ENCODE data around the gene REEP1. TPM values are rescaled to one million over a fixed set of nuclear protein-coding genes. Genes with fewer than 3 reads are reported as not detected.
"Not testable (repeated sequence)": the region's sequence is repeated elsewhere in the genome, so short reads cannot be mapped to it uniquely, and the experiment has no call there.

Gene REEP1
- total RNA-seq, 1 donor from 2014 or later: 167 TPM

- H3K27me3 Mint-ChIP-seq (ENCODE audit: unreplicated experiment): peaks cover 2% of the 10 kb centered on the region
- H3K4me3 Mint-ChIP-seq (ENCODE audit: unreplicated experiment): peak overlapping the region; percentile 63
- H3K4me1 Mint-ChIP-seq (ENCODE audit: low read depth, unreplicated experiment): peaks cover 14% of the 10 kb centered on the region
Measured at GRCh38 chr2:86230961-86231360, 106.5 kb downstream of the REEP1 start.

DNA sequence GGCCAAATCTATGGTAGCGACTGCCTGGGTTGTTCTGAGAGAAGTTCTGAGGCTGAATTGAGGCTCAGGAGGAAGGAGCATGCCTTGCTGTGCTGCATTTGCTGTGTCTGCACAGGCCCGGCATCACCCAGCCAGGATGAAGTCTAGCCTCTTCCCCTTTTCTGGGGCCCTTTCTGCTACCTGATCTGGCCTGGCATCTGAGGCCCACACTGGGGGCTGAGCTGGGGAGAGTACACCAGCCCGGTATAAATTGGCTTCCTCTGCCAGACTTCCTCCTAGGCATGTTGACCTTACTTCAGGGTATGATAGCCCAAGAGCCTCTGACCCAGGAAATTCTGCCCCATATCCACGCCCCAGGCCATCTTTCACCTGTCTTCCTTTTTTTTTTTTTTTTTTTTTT lies 108.2 kb downstream of the REEP1 start:
- H3K27me3 Mint-ChIP-seq (ENCODE audit: unreplicated experiment): peaks cover 9% of the 10 kb centered on the region
- H3K4me1 Mint-ChIP-seq (ENCODE audit: low read depth, unreplicated experiment): peaks cover 18% of the 10 kb centered on the region
- TF ChIP-seq, protein P1, sequence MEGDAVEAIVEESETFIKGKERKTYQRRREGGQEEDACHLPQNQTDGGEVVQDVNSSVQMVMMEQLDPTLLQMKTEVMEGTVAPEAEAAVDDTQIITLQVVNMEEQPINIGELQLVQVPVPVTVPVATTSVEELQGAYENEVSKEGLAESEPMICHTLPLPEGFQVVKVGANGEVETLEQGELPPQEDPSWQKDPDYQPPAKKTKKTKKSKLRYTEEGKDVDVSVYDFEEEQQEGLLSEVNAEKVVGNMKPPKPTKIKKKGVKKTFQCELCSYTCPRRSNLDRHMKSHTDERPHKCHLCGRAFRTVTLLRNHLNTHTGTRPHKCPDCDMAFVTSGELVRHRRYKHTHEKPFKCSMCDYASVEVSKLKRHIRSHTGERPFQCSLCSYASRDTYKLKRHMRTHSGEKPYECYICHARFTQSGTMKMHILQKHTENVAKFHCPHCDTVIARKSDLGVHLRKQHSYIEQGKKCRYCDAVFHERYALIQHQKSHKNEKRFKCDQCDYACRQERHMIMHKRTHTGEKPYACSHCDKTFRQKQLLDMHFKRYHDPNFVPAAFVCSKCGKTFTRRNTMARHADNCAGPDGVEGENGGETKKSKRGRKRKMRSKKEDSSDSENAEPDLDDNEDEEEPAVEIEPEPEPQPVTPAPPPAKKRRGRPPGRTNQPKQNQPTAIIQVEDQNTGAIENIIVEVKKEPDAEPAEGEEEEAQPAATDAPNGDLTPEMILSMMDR (IDR thresholded peaks at IDR 0.05; ENCODE audit: partially characterized antibody, unreplicated experiment): no peak
- no peak for DNase-seq
- H3K4me3 Mint-ChIP-seq (ENCODE audit: unreplicated experiment): no peak overlapping the region
- H3K36me3 Mint-ChIP-seq (ENCODE audit: unreplicated experiment): no peaks in the 10 kb centered on the region
- peaks cover 15% of the 10 kb centered on the region for H3K9me3 Mint-ChIP-seq (ENCODE audit: unreplicated experiment)
- H3K27ac Mint-ChIP-seq (ENCODE audit: unreplicated experiment): no peak overlapping the region

More at GRCh38 chr2:86230961-86231360, 106.5 kb downstream of the REEP1 start:
- no peak for DNase-seq
- TF ChIP-seq, protein P1 (IDR thresholded peaks at IDR 0.05; ENCODE audit: partially characterized antibody, unreplicated experiment): no peak
- Mint-ChIP-seq H3K27ac (ENCODE audit: unreplicated experiment) (no peak overlapping the region), H3K9me3 (ENCODE audit: unreplicated experiment) (peaks cover 13% of the 10 kb centered on the region), H3K36me3 (ENCODE audit: unreplicated experiment) (no peaks in the 10 kb centered on the region)

GRCh38 chr2:86228574-86228973 lies 108.9 kb downstream of the REEP1 start:
- Mint-ChIP-seq H3K4me1 (ENCODE audit: low read depth, unreplicated experiment) (peaks cover 21% of the 10 kb centered on the region), H3K9me3 (ENCODE audit: unreplicated experiment) (peaks cover 21% of the 10 kb centered on the region)
- not testable (repeated sequence) for H3K27me3 Mint-ChIP-seq (ENCODE audit: unreplicated experiment); H3K4me3 Mint-ChIP-seq (ENCODE audit: unreplicated experiment); H3K36me3 Mint-ChIP-seq (ENCODE audit: unreplicated experiment); DNase-seq; H3K27ac Mint-ChIP-seq (ENCODE audit: unreplicated experiment)

GRCh38 chr2:86227685-86228084 lies 109.7 kb downstream of the REEP1 start:
- Mint-ChIP-seq H3K4me1 (ENCODE audit: low read depth, unreplicated experiment) (peaks cover 21% of the 10 kb centered on the region), H3K4me3 (ENCODE audit: unreplicated experiment) (no peak overlapping the region), H3K27me3 (ENCODE audit: unreplicated experiment) (peaks cover 9% of the 10 kb centered on the region), H3K9me3 (ENCODE audit: unreplicated experiment) (peaks cover 18% of the 10 kb centered on the region), H3K36me3 (ENCODE audit: unreplicated experiment) (peaks cover 1% of the 10 kb centered on the region), H3K27ac (ENCODE audit: unreplicated experiment) (no peak overlapping the region)
- DNase-seq: no peak
- TF ChIP-seq, protein P1 (IDR thresholded peaks at IDR 0.05; ENCODE audit: partially characterized antibody, unreplicated experiment): no peak

- Mint-ChIP-seq H3K9me3 (ENCODE audit: unreplicated experiment) (peaks cover 18% of the 10 kb centered on the region), H3K4me1 (ENCODE audit: low read depth, unreplicated experiment) (peaks cover 26% of the 10 kb centered on the region), H3K4me3 (ENCODE audit: unreplicated experiment) (no peak overlapping the region), H3K27ac (ENCODE audit: unreplicated experiment) (peak overlapping the region; percentile 8), H3K36me3 (ENCODE audit: unreplicated experiment) (peaks cover 5% of the 10 kb centered on the region), H3K27me3 (ENCODE audit: unreplicated experiment) (peaks cover 11% of the 10 kb centered on the region)
- DNase-seq: no peak
- TF ChIP-seq, protein P1 (IDR thresholded peaks at IDR 0.05; ENCODE audit: partially characterized antibody, unreplicated experiment): no peak
Measured at GRCh38 chr2:86226636-86227520, 110.5 kb downstream of the REEP1 start.
